Activated CD4-positive, CD25-positive, alpha-beta regulatory T cell (primary cell): ENCODE data around the gene EPB41.
"Not testable (repeated sequence)": the region's sequence is repeated elsewhere in the genome, so short reads cannot be mapped to it uniquely, and the experiment has no call there.

Experiments used
- DNase-seq, 4 experiments: peaks; one replicate each; lab custom pipeline; 2025; lab: John Stamatoyannopoulos, UW

The EPB41 gene

DNA sequence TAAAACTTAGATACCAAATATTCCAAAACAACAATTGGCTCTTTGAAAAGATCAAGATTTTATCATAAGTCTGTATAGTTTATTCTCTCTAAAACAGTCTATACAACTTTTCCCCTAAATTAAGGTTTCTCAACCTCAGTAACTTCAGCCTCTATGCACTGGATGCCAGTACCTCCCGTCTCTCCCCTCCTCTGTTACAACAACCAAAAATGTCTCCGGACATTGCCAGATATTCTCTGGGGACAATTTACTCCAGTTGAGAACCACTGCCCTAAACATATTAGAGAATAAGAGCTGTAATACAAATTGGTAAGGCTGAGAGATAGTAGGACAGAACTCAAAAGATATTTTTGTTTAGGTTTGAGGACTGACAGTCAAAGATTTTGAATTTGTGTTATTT is 137.7 kb downstream of the EPB41 start:
- DNase-seq: no peak

DNA sequence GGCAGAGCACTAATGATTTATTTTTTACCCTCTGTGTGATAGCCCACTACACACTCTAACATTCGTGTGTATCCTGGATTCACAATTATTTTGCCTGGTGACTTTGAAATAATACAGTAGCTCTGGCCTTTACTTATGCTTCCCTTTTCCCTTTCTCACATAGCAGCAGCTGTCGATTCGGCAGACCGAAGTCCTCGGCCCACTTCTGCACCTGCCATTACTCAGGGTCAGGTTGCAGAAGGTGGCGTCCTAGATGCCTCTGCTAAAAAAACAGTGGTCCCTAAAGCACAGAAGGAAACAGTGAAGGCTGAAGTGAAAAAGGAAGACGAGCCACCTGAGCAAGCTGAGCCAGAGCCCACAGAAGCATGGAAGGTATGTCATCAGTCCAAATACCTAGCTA is 138.6 kb downstream of the EPB41 start:
- no peak for DNase-seq

DNA sequence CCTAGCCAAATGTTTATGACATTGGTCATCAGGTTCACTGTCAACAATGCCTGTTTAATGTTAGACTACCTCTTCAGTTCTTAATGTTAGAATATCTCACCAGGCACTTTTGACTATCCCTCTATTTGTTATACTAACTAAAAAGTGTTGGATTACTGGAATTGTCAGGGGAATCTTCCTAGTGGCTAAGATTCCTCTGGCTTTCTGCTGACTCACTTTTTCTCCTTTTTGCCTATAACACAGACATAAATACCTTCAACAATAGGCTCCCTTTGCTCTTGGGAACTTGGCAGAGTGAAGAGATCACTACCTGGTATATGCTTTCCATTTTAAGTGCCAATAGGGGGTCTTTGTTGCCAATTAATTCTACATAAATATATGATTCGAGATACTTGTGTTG is 140.8 kb downstream of the EPB41 start:
- DNase-seq: no peak

DNA sequence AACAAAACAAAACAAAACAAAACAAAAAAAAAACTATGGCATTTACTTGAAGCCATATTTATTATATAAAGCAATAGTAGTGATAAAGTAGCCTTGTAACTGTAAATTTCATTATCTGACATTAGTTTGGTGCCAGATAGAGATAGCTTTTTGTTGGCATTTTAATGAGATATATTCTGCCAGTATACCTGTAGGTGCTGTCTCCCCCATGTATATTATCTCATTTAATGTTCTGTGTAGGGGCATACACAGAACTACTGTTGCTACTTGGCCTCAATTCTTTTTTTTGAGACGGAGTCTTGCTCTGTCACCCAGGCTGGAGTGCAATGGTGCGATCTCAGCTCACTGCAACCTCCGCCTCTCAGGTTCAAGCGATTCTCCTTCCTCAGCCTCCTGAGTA is 141.9 kb downstream of the EPB41 start:
- no peak for DNase-seq

DNA sequence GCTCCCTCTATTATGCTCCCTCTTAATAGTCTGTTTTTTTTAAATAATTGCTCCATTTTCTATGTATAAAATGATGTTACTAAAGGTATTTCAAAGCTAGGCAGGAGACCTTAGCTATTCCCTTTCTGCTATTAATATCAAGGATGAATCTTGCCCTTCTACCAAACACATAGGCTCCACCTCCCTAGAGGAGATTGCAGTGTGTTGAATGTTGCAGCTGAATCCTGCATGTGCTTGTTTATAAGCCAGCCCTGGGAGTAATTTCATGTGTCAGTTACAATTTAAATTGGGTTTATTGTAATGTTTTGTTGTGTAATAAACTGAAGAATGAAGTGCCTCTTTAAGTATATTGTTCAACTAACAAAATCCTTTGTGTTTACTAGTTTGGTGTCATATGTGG is 143.3 kb downstream of the EPB41 start:
- DNase-seq: no peak

DNA sequence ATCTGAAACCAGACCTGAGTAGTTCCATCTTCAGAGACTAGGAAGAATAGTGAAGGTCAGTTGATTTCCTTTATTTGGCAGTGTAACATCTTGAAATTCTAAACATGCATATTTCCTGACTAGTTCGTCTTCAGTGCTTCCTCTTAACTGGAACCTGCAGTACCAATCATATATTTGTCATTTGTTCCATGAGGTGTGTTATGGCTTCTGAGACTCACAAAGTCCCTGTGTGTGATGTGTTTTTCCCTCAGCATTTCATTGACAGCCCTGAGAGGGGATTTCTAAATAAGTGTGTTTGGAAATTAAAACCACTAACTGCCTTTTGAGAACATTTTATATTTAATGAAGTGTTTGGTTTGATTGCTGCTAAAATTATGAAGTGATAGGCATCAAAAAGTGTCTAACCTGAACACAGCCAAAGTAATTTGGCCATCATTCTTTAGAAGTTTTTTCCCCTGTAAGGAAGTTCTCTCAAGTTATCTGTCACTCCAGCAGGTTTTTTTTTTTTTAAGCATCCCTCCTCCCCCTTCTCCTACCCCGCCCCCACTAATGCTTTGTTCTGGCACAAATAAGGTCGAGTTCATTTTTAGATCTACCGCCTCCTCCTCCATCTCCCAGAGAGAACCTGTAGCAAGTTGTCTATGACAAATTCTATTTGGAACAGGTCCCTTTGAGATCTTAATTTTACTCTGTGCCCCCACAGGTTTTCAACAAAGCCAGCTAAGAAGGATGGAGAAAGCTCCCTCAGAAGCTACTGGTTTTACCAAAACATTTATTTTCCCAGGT is 148.0 kb downstream of the EPB41 start:
- no peak for DNase-seq

DNA sequence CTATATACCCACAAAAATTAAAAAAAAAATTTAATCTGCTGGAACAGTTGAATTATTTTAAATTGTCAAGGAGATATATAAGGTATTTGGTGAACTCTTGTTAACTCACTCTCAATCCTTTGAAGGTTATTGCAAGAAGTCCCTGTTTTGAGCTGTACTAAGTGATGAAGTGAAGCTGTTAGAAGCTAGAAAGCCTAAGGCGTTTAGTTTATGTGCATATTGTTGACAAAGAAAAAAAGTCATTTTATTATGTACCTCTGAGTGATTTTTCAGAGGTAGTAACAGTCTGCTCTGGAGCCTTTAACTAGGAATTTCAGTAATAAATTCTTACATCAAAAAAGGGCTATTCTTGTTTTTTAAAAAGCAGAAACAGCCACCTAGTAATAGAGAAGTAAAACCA is 149.7 kb downstream of the EPB41 start:
- no peak for DNase-seq

DNA sequence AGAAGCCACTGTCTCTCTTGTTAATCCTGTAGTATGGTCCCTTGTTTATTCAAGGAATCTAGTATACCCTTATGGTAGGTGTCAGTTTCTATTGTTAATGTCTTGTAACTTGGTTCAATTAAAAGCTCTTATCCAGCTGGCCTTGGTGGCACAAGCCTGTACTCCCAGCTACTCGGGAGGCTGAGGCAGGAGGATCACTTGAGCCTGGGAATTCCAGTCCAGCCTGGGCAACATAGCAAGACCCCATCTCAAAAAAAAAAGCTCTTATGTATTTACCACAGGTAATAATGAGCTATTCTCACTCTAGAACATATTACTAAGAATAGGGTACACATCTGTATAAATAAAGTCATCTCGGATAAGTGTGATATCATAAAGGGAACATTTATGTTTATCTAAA is 162.8 kb downstream of the EPB41 start:
- no peak for DNase-seq

DNA sequence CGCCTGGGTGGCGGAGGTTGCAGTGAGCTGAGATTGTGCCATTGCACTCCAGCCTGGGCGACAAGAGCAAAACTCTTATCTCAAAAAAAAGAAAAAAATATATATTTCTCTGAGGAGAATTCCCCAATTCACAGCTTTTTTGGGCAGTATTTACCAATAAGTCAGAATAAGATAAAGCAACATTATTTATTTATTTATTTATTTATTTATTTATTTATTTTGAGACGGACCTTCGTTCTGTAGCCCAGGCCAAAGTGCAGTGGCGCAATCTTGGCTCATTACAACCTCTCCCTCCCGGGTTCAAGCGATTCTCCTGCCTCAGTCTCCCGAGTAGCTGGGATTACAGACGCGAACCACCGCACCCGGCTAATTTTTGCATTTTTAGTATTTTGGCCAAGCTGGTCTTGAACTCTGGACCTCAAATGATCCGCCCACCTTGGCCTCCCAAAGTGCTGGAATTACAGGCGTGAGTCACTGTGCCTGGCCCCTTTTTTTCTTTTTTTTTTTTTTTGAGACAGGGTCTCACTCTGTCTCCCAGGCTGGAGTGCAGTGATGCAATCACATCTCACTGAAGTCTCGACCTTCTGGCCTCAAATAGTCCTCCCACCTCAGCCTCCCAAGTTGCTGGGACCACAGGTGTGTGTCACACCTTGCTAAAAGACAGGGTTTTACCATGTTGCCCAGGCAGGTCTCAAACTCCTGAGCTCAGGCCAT is 165.7 kb downstream of the EPB41 start:
- DNase-seq: not testable (repeated sequence)

DNA sequence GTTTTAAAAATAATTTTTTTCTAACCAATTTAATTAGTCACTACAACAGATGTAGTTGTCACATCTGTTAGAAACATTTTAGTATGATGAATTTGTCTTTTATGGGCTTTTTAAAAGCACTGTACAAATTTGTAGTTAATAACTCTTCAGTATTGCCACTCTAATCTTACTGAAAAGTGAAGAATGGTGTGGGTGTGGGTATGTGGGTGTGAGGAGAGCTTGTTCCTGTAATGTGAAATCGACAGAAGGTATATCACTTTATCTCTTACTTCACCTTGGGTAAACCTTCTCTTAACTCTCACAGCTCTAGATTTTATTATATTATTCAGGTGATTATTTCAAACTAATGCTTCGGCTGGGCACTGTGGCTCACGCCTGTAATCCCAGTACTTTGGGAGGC is 166.8 kb downstream of the EPB41 start:
- no peak for DNase-seq

DNA sequence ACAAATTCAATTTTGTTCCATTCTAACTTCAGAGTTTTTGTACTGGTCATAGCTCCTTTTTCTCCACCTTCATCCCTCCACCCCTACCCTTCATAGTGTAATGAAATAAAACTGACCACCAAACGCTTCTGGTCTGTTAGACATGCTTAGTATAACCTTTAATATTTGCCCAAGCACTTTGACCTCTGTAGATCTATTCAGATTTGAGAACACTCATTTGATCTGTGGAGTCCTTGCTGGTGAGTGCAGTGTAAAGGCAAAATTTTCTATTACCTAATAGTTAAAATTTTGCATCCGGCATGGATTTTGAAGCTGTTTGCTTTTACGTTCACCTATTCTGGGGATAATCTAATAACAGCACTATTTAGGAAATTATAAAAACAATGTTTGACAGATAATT is 168.2 kb downstream of the EPB41 start:
- DNase-seq: no peak

DNA sequence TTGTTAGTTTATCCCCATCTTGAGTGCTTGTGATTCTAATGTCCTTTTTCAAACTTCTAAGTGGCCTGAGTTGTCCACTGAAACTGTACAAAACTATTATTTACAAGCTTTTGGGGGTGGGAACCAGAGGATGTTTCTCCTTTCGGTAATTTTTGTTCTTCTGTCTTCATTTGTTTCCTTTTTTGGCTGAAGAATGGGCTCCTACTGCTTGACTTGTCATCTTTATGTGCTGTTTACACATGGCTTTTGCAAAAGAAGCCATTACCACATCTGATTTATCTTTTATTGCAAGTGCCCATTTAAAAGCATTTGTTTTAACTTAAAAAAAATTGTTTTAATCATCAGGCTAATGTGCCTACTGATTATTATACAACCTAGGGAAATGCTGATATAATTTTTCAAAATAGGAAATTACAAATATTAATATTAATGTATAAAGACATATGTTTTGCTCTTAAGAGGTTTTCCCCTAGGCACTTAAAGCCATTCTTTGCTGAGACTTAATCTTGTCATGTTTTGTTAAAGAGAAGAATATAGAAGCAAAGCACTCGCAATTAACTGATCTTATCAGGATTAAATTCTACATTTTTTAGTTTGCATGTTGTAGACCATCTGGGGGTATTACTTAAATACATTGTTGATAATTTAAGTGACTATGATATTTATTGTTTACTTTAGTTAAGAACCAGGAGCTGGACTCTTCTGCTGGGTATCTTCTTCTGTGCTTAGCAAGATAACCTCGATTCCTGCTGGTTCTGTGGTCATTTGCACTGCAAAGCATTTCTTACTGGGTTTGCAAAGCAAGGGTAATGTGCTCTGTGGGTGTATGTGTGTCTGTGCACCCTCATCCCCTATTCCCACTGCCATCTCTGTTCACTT is 169.2 kb downstream of the EPB41 start:
- DNase-seq: no peak

DNA sequence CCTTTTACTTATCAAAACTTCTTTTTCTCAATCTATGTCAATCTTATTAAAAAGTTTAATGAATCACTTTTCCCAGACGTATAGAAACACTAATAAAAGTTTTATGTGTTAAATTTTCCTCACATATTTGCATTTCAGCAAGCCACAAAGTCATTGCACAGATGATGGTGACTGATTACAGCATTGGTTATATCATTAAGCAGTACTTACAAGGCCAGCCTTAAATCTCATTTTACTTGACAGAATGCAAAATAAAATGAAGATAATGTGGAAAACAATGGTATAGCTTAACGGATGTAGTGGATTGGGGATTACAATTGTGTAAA is 169.8 kb downstream of the EPB41 start:
- DNase-seq: no peak

DNA sequence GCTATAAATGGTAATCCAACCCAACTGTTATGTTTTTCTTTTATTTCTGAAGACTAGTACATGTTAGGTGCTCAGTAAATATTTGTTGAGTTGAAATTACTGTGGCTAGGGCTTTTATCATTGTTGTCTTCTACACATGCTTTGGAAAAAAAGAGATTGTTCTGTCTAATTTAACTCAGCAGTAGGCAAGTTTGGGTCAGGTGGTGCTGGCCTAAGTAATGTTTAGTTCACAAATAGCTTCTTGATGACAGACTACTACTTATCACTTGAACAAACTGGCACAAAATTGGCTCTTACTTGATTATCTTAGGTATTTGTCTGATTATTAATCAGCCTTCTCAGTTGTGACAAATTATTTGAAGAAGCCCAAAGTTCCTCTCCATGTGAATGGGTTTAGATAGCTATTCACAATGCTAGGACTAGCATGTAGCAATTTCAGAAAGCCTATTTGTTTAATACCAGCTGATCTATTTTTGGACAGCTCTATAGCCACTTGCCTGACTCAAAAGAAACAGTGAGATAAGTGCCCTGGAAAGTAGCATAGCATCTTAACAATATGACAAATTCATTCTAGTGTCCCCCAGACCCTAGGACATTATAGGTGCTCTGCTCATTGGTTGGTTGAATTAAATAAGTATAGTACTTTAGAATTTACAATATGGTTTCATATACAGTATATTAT is 176.7 kb downstream of the EPB41 start:
- DNase-seq: no peak

DNA sequence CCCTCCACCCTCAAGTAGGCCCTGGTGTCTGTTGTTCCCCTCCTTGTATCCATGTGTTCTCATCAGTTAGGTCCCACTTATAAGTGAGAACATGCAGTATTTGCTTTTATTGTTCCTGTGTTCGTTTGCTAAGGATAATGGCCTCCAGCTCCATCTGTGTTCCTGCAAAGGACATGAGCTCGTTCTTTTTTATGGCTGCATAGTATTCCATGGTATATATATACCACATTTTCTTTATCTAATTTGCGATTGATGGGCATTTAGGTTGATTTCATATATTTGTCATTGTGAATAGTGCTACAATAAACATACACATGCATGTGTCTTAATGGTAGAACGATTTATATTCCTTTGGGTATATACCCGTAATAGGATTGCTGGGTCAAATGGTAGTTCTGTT is 178.3 kb downstream of the EPB41 start:
- DNase-seq: not testable (repeated sequence)

DNA sequence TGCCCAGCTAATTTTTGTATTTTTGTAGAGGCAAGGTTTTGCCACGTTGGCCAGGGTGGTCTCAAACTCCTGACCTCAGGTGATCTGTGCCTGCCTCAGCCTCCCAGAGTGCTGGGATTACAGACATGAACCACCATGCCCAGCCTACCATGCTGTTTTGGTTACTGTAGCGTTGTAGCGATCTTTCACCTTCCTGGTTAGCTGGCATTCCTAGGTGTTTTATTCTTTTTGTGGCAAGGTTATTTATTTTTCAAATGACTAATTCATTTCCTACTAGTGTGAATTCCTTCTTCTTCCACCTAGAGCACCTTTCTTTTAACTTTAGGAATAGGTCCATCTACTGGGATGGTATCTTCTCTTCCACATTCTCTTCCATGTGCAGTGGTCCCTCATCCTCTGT is 180.1 kb downstream of the EPB41 start:
- DNase-seq: no peak

DNA sequence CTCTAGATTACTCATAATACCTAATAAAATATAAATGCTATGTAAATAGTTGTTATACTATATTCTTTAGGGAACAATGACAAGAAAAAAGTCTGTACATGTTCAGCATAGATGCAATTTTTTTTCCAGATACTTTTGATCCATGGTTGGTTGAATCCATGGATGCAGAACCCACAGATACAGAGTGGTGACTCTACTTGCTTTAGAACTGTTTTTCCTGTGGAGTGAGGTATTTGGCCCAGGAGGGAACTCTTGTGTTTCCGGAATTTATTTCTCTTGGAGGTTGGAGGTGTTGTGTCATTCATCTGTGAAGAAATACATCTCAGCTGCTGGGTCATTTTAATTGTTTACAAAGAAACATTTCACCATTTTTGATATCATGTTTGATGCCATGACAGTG is 180.6 kb downstream of the EPB41 start:
- no peak for DNase-seq

DNA sequence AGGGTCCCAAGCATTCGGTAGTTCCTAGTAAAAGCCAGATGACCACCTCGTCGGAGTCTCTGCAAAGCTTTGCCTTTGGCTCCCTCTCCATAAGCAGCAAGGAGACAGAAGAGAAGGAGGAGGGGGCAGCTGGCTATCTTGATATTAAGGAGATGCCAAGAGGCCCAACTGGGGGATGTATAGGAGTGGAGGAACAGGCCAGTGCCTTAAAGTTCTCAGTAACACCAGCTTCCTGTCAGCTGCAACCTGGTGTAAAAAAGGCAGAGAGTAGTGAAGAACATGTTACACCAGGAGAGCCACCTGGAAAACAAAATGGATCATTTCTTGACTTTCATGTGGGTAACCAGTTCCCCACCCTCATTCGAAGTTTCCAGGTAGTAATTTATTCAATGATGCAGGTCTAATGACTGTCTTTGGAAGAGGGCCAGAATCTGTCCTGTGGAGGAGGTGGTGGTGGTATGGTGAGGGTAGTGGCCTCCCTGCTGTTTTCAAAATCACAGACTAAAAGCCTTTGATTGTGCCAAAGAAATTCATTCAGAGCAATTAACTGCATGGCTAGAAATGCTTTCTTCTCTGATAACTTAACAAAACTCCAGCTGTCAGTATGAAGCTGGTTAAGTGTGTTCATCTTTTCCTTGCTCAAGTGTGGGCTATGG is 182.0 kb downstream of the EPB41 start:
- DNase-seq: no peak

DNA sequence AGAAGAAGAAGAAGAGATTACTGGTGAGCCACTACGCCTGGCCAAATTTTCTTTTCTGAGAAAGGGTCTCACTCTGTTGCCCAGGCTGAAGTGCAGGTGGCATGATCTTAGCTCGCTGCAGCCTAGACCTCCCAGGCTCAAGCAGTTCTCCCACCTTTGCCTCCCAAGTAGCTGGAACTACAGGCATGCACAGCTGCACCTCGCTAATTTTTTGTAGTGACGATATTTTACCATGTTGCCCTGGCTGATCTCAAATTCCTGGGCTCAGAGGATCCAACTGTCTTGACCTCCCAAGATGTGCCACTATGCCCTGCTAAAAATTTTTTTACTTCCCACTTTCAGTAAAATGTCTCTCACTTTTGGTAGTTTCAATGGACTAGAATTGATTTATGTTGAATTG is 184.9 kb downstream of the EPB41 start:
- DNase-seq: no peak

DNA sequence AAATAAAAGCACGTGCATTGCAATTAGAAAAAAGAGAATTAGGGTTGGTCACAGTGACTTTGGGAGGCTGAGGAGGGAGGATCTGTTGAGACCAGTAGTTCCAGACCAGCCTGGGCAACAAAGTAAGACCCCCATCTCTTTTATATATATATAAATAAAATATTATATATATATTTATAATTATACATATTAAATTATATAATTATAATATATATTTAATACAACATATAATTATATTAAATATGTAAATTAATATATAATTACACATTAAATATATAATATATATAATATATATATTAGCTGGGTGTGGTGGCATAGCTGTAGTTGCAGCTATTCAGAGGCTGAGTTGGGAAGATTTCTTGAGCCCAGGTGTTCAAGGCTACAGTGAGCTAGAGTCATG is 186.1 kb downstream of the EPB41 start:
- DNase-seq: no peak

DNA sequence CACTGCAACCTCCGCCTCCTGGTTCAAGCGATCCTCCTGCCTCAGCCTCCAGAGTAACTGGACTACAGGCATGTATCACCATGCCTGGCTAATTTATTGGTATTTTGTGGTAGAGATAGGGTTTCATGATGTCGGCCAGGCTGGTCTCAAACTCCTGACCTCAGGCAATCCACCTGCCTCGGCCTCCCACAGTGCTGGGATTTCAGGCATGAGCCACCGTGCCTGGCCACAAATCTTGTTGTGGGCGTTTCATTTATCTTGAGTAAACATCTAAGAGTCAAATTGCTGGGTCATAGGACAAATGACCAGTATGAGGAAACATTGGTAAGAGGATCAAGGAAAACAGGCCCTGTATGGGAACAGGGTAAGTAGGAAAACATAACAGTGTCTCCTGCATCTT is 191.5 kb downstream of the EPB41 start:
- DNase-seq: no peak

DNA sequence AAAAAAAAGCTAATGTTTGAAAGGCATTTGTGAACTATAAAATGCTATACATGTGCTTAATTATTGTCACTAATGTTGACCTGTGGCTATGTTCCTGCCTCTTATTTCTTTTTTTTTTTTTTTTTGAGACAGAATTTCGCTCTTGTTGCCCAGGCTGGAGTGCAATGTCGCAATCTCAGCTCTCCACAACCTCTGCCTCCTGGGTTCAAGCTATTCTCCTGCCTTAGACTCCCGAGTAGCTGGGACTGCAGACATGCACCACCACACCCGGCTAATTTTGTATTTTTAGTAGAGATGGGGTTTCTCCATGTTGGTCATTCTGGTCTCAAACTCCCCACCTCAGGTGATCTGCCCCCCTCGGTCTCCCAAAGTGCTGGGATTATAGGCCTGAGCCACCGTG is 193.7 kb downstream of the EPB41 start:
- not testable (repeated sequence) for DNase-seq
